Skeletal muscle cell (primary cell): ENCODE results near the gene TMEM234.

Experiments
- DNase-seq: peaks from one replicate; pipeline ENCODE4 v3.0.0-alpha.2; 2010; ENCODE audit warnings: low read depth
- H3K4me3 ChIP-seq: 2 replicates; pipeline ENCODE4 v1.5.1; 2011; ENCODE audit warnings: low read depth, mild to moderate bottlenecking, control low read depth, low read length, moderate library complexity

TMEM234 gene

DNA sequence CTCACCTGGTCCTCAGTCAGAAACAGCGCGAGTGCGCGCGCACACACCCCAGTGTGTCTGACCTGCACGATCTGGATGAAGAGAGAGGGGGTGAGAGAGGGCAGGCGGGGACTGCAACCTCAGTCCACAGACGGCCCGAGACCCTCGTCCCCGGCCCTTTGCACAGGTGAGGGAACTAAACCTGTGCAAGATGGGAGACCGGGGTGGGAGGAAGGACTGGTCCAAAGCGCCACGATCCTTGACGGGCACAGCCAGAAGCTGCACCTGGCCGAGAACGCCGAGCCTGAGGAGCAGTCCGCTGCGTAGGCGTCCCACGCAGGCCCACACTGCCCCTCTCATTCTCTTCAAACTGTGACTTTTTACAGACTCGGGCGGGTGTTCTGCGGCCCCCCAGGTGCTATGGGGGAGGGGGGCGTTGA, 17.2 kb downstream of the TMEM234 start:
- H3K4me3 ChIP-seq: peak overlapping the region; percentile 81
- no peak for DNase-seq

DNA sequence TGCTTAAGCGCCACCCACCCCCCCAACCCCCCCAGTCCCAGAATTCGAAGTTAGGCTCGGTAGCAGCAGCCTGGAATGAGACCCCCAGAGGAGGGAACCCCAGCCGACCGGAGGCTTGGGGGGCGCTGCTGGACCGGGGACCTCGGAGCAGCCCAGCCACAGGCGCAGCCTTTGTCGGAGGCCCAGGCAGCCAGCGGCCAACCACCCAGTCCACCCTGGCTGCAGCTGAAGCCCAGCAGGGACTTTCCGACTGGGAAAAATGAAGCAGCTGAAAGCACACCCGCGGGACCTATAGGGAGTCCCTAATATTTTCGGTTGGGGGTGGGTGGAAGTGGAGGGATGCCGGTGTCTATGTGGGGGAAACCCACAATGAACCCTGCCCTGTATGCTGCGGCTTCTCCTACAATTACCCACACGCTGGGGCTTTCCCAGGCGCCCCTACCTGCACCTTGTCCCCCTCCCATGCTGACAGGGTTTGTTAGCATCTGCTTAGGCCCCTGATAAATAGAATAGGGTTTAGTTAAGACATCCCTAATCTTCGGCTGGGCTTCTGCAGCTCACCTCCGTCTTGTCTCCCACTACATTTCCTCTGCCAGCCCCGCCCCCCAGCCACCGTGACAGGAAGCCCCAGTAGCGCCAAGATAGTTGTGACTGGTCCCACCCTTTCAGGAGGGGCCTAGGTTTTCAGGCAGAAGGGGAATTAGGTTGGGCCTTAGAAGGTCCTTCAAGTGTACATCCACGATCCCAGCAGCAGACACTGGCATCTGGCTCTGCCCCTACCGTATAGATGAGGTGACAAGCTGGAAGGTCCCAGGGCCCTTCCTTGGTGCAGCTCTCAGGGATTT, 20.9 kb downstream of the TMEM234 start:
- H3K4me3 ChIP-seq: peak overlapping the region; percentile 68
- no peak for DNase-seq

DNA sequence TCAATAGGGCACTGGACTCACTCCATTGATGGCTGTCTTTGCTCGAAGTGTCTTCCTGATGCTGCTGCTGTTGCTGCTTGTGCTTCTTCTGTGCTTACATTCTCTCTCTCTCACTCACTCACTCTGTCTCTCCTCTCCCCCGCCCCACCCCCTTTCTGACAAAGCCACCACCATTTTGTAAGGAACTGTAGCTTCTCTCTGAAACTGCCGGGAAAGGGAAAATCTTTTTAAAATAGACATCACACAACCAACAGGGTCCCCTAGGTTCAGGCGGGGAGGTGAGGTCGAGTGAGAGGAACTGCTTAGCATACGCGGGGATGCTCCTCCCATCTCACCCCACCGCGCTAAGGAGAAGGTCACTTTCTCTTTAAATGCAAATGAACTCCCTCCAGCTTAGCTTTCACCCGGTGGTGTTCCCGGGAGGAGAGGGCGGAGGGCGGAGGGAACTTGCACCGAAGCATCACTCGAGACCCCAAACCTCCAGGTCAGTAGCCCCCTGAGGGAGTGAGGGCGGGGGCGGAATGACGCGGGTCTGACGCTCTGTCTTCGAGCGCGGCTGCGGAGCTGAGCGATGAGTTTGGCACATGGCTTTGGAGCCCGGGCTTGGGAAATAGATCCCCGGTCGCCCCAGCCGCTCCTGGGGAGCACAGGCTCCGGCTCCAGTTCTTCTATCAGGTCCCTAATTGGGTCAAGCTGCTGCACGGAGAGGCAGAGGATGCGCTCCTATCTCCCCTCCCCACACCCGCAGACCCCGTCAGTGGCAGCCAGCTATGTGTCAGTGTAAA, 21.7 kb downstream of the TMEM234 start, which contains the start of gene CCDC28B:
Gene CCDC28B, plus strand, starts transcription at position 370 of the 785 bp plus-strand sequence. CDS start 1,341 bp downstream, outside the sequence.
- peak; percentile 70 for DNase-seq
- H3K4me3 ChIP-seq: peak within 1 kb of the TSS; percentile 68

DNA sequence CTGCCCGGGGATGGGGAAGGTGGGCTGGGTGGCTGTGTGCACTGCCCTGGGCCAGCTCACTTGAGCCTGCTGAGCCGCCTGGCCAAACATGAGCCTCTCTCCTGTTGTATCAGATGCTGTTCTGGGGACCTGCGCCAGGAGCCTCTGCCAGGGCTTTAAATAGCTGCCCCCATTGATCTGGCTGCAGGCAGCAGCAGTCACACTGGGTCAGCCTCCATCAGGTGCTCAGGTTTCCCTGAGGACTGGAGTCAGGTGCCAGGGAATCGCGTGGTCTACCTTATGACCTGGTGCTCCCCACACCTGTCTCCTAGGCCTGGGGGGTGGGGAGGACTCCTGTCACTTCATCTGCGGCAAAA, 22.5 kb downstream of the TMEM234 start:
- no peak for DNase-seq
- peak overlapping the region; percentile 68 for H3K4me3 ChIP-seq

DNA sequence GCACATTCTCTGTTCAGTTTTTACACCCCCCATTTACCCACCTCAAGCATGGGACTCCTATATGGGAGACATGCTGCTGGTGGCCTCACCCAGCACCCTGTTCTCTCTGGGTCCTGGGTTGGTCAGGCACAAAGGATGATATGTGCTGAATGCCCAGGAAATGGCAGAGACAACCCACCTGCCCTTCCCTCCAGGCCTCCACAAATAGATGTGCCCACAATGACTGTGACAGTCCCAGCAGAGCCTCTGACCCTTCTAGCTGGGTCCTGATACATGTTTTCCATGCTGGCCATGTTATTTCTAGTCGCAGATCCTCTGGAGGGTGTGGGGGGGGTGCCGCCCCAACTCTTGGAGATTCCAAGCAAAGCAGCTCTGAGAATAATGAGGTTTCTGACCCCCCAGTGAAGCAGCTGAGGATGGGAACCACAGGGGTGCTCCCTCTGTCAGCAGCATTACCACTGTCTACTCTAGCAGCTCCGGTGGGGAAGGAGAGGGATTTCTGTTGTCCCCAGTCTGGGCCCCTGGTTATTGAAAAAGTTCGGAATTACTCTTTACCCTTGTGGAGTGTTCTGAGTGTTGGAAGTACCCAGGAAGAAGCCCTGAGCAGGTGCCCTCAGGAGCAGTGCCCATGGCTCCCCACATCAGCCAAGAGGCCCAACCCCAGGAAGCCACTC, 23.0 kb downstream of the TMEM234 start:
- H3K4me3 ChIP-seq: peak overlapping the region; percentile 68
- DNase-seq: no peak

DNA sequence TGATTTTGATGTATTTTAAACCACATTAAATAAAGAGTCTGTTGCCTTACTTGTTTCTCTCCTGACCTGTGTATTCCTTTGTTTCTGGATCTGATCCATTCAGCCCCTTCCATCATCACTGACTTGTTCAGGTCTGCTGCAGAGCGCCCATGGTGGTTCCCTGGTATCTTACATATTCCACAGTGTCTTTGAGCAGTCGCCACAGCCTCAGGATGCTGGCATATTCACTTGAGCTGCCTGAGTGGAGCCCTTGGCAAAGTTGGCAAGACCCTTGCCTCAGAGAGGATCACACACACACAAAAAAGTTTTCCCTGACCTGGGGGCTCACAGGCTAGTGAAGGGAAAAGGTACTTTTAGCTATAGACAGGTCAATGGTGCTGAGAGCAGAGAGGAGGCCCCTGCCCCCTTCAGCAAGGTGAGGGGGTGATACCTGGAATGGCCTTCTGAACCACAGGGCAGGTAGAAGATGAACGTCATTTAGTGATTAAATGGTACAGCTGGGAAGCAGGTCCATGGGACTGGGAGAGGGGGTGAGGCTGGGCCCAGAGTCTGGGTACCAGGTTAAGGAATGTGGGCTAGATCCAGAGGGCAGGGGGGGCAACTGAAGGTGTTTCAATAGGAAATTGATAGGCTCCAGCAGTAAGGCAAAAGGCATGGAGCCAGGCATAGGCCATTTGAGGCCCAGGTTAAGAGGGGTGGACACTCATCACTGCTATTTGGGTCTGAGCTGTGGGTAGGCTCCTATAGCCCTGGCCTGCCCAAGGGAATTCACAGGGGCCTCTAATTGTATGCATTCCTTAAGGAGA, 23.7 kb downstream of the TMEM234 start:
- H3K4me3 ChIP-seq: no peak overlapping the region
- DNase-seq: no peak

DNA sequence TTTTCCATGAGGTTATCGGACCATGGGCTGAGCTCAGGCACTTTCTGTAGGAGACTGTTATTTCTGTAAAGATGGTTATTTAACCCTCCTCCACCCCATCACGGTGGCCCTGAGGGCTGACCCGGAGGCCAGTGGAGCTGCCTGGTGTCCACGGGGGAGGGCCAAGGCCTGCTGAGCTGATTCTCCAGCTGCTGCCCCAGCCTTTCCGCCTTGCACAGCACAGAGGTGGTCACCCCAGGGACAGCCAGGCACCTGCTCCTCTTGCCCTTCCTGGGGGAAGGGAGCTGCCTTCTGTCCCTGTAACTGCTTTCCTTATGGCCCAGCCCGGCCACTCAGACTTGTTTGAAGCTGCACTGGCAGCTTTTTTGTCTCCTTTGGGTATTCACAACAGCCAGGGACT, 24.3 kb downstream of the TMEM234 start:
- no peak for DNase-seq
- no peak overlapping the region for H3K4me3 ChIP-seq

DNA sequence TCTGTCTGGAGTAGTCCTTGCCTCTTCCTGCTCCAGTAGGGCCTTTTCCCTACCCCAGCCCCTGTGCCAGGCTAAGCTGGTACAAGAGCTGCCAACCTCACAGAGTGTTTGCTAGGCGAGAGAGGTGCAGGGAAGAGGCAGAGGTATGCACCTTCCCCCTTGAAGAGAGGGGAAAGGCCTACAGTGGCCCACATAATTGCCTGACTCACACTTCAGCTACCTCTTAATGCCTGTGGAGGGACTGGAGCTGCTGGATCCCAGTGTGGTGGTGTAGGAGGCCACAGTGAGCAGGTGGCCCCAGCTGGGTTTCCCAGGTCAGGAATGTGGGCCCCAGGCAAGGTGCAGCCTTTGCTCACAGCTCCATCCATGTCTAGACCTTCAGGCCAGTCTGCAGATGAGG, 25.1 kb downstream of the TMEM234 start:
- no peak for DNase-seq
- H3K4me3 ChIP-seq: no peak overlapping the region

DNA sequence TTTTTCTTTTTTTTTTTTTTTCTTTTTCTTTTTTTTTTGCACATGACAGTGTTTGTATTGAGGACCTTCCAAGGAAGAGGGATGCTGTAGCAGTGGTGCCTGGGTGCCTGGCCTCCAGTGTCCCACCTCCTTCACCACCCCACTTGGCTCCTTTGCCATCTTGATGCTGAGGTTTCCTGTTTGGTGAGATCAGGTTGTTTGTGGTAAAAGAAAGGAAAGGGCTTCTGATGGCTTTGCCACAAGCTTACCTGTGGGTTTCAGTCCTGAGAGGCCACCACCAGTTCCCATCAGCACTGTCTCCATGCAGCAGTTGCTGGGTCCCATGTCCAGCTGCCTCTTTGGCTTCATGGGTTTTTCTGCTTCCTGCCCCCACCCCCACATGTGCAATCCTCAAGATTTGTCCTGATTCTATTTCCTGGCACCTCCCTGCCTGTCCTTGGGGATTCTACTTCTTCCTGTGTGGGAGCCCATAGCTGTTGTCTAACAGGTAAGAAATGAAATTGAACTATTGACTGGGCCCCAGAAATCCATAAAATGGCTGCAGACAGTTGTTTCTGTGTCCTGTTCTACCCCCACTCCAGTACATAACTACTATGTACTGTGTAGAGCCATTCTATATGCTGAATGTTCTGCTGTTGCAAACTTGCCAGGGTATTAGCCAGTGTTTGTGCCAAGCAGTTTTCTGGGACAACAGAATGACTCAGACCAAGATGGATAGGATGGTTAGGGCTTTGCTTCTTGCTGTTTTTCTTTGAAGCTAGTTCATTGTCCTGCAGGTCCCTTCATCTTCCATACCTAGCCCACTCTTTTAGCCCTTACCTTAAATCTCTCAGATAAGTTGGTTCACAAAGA, 26.0 kb downstream of the TMEM234 start:
- DNase-seq: no peak
- H3K4me3 ChIP-seq: no peak overlapping the region

DNA sequence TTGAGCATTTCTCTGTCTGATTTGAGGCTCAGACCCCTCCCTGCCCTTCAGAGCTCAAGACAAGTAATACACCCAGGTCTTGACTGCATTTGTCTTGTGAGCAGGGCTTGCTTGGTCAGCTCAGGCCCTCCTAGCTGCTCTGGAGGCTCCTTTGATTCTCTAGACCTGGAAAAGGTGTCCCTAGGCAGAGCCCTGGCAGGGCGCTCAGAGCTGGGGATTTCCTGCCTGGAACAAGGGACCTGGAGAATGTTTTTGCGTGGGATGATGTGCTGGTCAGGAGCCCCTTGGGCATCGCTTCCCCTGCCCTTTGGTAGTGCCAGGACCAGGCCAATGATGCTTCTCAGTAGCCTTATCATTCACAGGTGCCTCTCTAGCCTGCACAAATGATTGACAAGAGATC, 26.6 kb downstream of the TMEM234 start:
- no peak for DNase-seq
- H3K4me3 ChIP-seq: no peak overlapping the region

DNA sequence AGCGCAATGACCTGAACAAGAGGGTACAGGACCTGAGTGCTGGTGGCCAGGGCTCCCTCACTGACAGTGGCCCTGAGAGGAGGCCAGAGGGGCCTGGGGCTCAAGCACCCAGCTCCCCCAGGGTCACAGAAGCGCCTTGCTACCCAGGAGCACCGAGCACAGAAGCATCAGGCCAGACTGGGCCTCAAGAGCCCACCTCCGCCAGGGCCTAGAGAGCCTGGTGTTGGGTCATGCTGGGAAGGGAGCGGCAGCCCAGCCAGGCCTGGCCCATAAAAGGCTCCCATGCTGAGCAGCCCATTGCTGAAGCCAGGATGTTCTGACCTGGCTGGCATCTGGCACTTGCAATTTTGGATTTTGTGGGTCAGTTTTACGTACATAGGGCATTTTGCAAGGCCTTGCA, 27.2 kb downstream of the TMEM234 start:
- H3K4me3 ChIP-seq: no peak overlapping the region
- DNase-seq: no peak

DNA sequence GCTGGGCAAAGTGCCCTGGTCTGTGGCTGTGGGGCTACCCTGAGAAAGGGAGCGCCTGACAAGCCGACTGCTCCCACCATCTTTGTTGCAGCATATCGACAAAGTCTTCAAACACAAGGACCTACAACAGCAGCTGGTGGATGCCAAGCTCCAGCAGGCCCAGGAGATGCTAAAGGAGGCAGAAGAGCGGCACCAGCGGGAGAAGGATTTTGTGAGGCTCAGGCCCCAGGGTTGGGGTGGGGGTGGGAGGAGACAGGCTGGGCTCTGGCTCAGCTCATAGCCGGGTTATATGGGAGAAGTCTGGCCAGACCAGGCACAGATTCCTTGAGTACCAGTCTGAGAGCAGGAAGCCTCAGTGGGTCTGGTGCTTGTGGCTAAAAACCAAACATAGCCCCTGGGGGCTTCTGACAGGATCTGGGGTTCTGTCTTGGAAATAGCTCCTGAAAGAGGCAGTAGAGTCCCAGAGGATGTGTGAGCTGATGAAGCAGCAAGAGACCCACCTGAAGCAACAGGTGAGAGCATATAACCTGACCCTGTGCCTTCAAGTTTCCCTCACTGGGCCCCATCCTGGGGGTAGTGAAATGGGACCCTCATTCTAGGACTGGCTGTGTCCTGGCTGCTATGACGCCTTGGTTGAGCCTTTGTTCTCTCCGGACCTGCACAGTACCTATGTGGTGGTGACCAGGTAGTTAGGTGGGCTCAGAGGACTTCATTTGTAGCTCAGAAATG, 29.8 kb downstream of the TMEM234 start:
- DNase-seq: no peak

DNA sequence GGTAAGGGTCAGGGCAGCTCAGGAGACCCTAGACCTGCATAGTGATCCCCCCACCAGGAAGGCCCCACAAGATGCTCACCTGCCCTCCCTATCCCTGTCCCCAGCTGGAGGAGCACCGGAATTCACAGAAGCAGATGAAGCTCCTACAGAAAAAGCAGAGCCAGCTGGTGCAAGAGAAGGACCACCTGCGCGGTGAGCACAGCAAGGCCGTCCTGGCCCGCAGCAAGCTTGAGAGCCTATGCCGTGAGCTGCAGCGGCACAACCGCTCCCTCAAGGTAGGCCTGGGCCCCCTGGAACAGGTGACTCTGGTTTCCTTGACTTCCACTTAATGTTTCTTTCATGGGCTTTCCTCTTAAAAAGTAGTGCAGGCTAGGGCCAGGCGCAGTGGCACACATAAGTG, 34.3 kb downstream of the TMEM234 start:
- no peak for DNase-seq
- H3K4me3 ChIP-seq: no peak overlapping the region

More for the DNA sequence above, 29.8 kb downstream of the TMEM234 start:
- no peak overlapping the region for H3K4me3 ChIP-seq

DNA sequence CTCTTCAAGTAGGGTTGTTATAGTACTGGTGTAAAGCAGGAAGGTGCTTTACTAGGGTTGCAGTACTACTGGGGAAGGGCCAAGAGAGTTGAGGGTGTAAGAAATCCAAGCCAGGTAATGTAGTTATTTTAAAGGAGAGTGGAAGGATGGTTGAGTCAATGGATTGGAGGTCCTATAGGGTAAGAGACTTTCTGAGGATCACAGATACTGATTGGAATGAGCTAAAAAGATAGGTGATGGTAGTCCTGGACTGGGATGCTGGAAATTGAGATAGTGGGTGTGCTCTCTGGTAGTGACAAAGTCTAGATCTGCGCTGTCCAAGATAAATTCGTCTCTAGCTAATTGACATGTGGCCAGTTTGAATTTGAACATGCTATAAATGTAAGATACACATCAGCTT, 35.7 kb downstream of the TMEM234 start:
- no peak overlapping the region for H3K4me3 ChIP-seq
- DNase-seq: no peak

DNA sequence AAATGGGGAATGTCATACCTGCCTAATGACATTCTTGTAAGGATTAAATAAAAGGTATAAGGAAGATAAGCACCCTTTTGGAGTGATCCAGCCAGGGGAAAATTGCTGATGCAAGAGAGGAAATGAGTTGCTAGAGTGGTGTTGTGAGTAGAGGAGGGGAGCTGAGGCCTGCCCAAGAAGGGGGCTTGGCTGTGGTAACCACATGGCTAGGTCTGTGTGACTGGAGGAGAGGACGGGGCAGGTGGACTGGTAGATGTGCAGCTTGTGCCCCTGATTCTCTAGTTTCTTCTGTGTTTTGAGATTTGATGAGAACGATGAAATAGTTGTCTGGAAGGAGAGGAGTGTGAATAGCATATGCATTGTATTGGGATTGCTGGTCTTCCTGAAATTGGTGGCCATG, 36.1 kb downstream of the TMEM234 start:
- DNase-seq: no peak
- no peak overlapping the region for H3K4me3 ChIP-seq

DNA sequence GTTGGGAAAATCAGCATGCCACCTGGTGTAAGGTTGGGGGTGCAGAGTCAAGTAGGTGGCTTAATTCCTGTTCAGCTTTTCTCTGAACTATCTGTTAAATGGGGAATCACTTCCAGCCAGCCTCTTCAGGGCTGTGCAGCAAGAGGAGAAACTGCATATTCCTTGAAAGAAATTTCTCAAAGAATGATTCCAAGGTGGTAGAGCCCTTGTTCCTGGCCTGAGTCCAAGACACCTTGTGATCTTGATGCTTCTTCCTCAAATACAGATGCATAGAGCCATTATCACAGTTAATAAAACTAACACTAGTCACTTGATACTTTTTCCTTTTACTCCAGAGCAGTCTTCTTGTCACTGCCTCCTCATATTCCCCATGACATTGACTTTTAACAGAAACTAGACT, 37.5 kb downstream of the TMEM234 start:
- DNase-seq: no peak

DNA sequence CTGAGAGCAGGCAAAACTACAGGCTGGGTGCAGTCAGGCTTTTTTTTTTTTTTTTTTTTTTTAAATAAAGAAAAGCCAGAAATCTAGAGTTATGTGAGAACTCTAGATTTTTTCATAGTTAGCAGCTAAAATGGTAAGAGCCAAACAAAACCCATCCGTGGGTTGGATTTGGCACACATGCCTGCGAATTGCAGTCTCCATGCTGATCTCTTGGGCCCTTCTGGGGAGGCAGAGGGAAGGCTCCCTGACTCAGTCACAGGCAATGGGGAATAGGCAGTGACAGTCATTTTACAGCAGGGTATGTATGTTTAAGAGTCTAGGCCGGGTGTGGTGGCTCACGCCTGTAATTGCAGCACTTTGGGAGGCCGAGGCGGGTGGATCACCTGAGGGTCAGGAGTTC, 40.1 kb downstream of the TMEM234 start:
- peak overlapping the region; percentile 62 for H3K4me3 ChIP-seq
- no peak for DNase-seq

More for the DNA sequence above, 37.5 kb downstream of the TMEM234 start:
- no peak overlapping the region for H3K4me3 ChIP-seq

DNA sequence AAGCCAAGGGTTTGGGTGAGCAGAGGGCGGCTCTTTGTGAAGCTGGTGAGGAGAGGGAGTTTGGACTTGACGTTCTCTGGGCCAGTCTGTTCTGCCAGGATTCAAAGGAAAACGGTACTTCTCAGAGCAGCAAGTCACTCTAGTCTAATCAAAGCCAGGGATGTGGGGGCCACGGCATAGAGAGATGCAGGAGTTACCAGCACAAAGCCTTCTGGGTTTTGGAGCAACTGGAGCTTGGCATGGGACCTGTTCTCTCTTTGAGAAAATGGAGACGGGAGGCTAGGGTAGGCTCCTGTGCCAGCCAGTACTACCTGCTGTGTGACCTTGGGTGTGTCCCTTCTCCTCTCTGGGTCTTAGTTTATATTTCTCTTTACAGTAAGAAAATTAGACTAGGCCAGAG, 40.6 kb downstream of the TMEM234 start:
- no peak for DNase-seq
- peak overlapping the region; percentile 62 for H3K4me3 ChIP-seq
